ENCODE measurements around the gene VDR.

DNA sequence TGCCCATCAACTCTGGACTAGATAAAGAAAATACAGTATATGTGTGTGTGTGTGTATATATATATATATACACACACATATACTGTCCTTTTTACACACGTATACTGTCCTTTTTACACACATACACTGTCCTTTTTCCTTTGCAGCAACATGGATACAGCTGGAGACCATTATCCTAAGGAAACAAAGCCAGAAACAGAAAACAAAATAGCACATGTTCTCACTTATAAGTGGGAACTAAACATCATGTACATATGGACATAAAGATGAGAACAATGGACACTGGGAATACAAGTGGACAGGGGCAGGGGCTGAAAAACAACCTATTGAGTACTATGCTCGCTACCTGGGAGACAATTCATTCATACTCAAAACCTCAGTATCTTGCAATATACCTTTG lies 23.7 kb downstream of the VDR start:
- TF ChIP-seq, protein P1, sequence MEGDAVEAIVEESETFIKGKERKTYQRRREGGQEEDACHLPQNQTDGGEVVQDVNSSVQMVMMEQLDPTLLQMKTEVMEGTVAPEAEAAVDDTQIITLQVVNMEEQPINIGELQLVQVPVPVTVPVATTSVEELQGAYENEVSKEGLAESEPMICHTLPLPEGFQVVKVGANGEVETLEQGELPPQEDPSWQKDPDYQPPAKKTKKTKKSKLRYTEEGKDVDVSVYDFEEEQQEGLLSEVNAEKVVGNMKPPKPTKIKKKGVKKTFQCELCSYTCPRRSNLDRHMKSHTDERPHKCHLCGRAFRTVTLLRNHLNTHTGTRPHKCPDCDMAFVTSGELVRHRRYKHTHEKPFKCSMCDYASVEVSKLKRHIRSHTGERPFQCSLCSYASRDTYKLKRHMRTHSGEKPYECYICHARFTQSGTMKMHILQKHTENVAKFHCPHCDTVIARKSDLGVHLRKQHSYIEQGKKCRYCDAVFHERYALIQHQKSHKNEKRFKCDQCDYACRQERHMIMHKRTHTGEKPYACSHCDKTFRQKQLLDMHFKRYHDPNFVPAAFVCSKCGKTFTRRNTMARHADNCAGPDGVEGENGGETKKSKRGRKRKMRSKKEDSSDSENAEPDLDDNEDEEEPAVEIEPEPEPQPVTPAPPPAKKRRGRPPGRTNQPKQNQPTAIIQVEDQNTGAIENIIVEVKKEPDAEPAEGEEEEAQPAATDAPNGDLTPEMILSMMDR (IDR thresholded peaks at IDR 0.05), result no peak
- no peak for TF ChIP-seq POLR2A (IDR thresholded peaks at IDR 0.05)

Measured in uterus (tissue), 2 donors.